ENCODE data around the gene ZNF358. TPM values are rescaled to one million over a fixed set of nuclear protein-coding genes. Genes with fewer than 3 reads are reported as not detected.

The ZNF358 gene
- total RNA-seq, 4 donors from 2014 or later: 77.1 to 124 (median 95.3) TPM

- H3K4me3 ChIP-seq: no peak overlapping the region
- no peak for TF ChIP-seq POLR2A (IDR thresholded peaks at IDR 0.05)
- TF ChIP-seq, protein P1, sequence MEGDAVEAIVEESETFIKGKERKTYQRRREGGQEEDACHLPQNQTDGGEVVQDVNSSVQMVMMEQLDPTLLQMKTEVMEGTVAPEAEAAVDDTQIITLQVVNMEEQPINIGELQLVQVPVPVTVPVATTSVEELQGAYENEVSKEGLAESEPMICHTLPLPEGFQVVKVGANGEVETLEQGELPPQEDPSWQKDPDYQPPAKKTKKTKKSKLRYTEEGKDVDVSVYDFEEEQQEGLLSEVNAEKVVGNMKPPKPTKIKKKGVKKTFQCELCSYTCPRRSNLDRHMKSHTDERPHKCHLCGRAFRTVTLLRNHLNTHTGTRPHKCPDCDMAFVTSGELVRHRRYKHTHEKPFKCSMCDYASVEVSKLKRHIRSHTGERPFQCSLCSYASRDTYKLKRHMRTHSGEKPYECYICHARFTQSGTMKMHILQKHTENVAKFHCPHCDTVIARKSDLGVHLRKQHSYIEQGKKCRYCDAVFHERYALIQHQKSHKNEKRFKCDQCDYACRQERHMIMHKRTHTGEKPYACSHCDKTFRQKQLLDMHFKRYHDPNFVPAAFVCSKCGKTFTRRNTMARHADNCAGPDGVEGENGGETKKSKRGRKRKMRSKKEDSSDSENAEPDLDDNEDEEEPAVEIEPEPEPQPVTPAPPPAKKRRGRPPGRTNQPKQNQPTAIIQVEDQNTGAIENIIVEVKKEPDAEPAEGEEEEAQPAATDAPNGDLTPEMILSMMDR (IDR thresholded peaks at IDR 0.05): no peak
- H3K27ac ChIP-seq: no peak overlapping the region
- H3K36me3 ChIP-seq: peaks cover 0 to 5% (median 0%) of the 10 kb centered on the region in 3 donors
- peaks cover 0 to 11% (median 2%) of the 10 kb centered on the region in 4 donors for H3K4me1 ChIP-seq
- H3K9me3 ChIP-seq: no peaks in the 10 kb centered on the region
- no peaks in the 10 kb centered on the region for H3K27me3 ChIP-seq
- DNase-seq: no peak
Observed at GRCh38 chr19:7478173-7478842, 37.6 kb upstream of the ZNF358 start.

- peaks cover 0 to 4% (median 0%) of the 10 kb centered on the region in 3 donors for H3K36me3 ChIP-seq
- H3K27me3 ChIP-seq: no peaks in the 10 kb centered on the region
- H3K27ac ChIP-seq: no peak overlapping the region
- no peak overlapping the region for H3K4me3 ChIP-seq
- TF ChIP-seq, protein P1 (IDR thresholded peaks at IDR 0.05): no peak
- no peaks in the 10 kb centered on the region for H3K9me3 ChIP-seq
- peaks cover 0 to 14% (median 2%) of the 10 kb centered on the region in 4 donors for H3K4me1 ChIP-seq
- no peak for DNase-seq
Observed at GRCh38 chr19:7478843-7479227, 37.1 kb upstream of the ZNF358 start.

DNA sequence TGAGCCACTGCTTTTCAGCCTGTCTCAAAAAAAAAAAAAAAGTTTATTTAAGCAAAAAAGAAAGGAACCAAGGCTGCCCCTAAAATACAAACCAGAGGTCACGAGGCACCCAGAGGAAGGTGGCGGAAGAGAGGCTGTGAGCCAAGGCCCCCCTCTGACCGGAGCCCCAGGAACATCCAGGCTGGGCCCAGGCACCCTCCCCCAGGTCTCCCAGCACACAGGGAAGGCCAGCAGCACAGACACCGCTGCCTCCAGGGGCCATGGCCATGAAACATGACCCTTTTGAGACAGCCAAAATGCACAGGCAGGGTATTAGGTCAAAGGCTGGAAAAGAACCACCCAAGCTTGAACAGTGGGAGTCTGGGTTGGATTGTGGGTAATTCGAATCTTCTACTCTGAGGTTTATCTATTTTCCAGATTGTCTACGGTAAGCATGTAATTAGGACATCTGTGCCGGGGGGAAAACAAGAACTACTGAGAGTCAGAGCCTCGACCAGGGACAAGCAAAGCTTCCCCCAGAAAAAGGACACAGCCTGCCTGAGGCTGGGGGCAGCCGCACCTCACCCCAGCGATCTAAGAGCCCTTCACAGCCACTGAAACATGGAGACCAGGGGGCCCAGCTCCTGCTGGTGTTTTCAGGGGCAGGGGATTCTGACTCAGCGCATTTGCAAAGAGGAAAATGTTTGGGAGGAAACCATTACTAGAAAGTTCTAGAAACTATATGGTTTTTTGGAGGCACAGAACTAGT lies 35.5 kb upstream of the ZNF358 start:
- no peaks in the 10 kb centered on the region for H3K9me3 ChIP-seq
- H3K4me3 ChIP-seq: no peak overlapping the region
- DNase-seq: no peak
- H3K4me1 ChIP-seq: peaks cover 0 to 14% (median 2%) of the 10 kb centered on the region in 4 donors
- TF ChIP-seq, protein P1 (IDR thresholded peaks at IDR 0.05): no peak
- TF ChIP-seq POLR2A (IDR thresholded peaks at IDR 0.05): no peak
- no peaks in the 10 kb centered on the region for H3K27me3 ChIP-seq
- no peaks in the 10 kb centered on the region for H3K36me3 ChIP-seq
- peak overlapping the region in 2 of 4 donors; percentile 30 to 44 for H3K27ac ChIP-seq

DNA sequence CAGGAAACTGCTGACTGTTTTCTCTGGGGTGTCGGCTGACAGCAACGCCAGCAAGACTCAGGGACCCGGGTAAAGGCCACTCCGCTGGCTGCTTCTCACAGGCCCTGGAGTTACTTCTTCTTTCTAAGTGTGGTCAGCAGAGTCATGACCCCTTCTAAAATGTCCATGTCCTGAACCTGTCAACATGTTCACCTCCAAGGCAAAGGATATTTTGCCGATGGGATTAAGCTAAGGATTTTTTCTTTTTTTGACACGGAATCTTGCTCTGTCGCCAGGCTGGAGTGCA lies 35.0 kb upstream of the ZNF358 start:
- peak overlapping the region in 1 of 4 donors; percentile 44 for H3K27ac ChIP-seq
- H3K4me1 ChIP-seq: peaks cover 0 to 14% (median 2%) of the 10 kb centered on the region in 4 donors
- H3K36me3 ChIP-seq: no peaks in the 10 kb centered on the region
- DNase-seq: no peak
- no peak overlapping the region for H3K4me3 ChIP-seq
- no peaks in the 10 kb centered on the region for H3K27me3 ChIP-seq
- TF ChIP-seq, protein P1 (IDR thresholded peaks at IDR 0.05): no peak
- TF ChIP-seq POLR2A (IDR thresholded peaks at IDR 0.05): no peak
- no peaks in the 10 kb centered on the region for H3K9me3 ChIP-seq

- H3K9me3 ChIP-seq: no peaks in the 10 kb centered on the region
- no peak overlapping the region for H3K4me3 ChIP-seq
- H3K27me3 ChIP-seq: no peaks in the 10 kb centered on the region
- peaks cover 0 to 14% (median 2%) of the 10 kb centered on the region in 4 donors for H3K4me1 ChIP-seq
- TF ChIP-seq POLR2A (IDR thresholded peaks at IDR 0.05): peak in 1 of 2 donors; percentile 22
- TF ChIP-seq, protein P1 (IDR thresholded peaks at IDR 0.05): no peak
- peak in 2 of 3 donors; percentile 68 to 80 for DNase-seq
- no peaks in the 10 kb centered on the region for H3K36me3 ChIP-seq
- H3K27ac ChIP-seq: peak overlapping the region in 3 of 4 donors; percentile 64 to 84 (median 78)
Observed at GRCh38 chr19:7482584-7483439, 33.1 kb upstream of the ZNF358 start.
